CD1c-positive myeloid dendritic cell (primary cell): ENCODE results near the gene SH3PXD2B.

Experiments used
- DNase-seq: peaks from one replicate; pipeline ENCODE4 v3.0.0-alpha.2; 2016; ENCODE audit errors: extremely low spot score

Gene SH3PXD2B

GRCh38 chr5:172417983-172418630 is 36.2 kb downstream of the SH3PXD2B start:
- DNase-seq = peak; percentile 79

GRCh38 chr5:172417130-172417841 is 37.0 kb downstream of the SH3PXD2B start:
- DNase-seq = no peak

- DNase-seq = no peak
These were observed 38.7 kb downstream of the SH3PXD2B start for GRCh38 chr5:172415362-172416275.

GRCh38 chr5:172414531-172415361 is 39.6 kb downstream of the SH3PXD2B start:
- peak; percentile 19 for DNase-seq

GRCh38 chr5:172413601-172414171 is 40.6 kb downstream of the SH3PXD2B start:
- no peak for DNase-seq

- peak; percentile 92 for DNase-seq
These were observed 41.5 kb downstream of the SH3PXD2B start for GRCh38 chr5:172412724-172413286.

- peak; percentile 38 for DNase-seq
These were observed 42.7 kb downstream of the SH3PXD2B start for GRCh38 chr5:172411484-172412072.

- DNase-seq = peak; percentile 38
These were observed 43.5 kb downstream of the SH3PXD2B start for GRCh38 chr5:172410662-172411483.

GRCh38 chr5:172410160-172410559 is 44.2 kb downstream of the SH3PXD2B start:
- DNase-seq = peak; percentile 92

GRCh38 chr5:172409477-172409876 is 44.8 kb downstream of the SH3PXD2B start:
- DNase-seq = peak; percentile 16

GRCh38 chr5:172407822-172408221 is 46.5 kb downstream of the SH3PXD2B start:
- no peak for DNase-seq

- DNase-seq = no peak
These were observed 47.1 kb downstream of the SH3PXD2B start for GRCh38 chr5:172407241-172407691.

- no peak for DNase-seq
These were observed 48.9 kb downstream of the SH3PXD2B start for GRCh38 chr5:172405226-172406107.

GRCh38 chr5:172404746-172405145 is 49.6 kb downstream of the SH3PXD2B start:
- DNase-seq = no peak

GRCh38 chr5:172403817-172404216 is 50.5 kb downstream of the SH3PXD2B start:
- DNase-seq = no peak

- no peak for DNase-seq
These were observed 51.0 kb downstream of the SH3PXD2B start for GRCh38 chr5:172403189-172403796.

- no peak for DNase-seq
These were observed 51.7 kb downstream of the SH3PXD2B start for GRCh38 chr5:172402531-172403188.
